ENCODE measurements around the gene XPNPEP1. TPM values are rescaled to one million over a fixed set of nuclear protein-coding genes. Genes with fewer than 3 reads are reported as not detected.

The XPNPEP1 gene
- total RNA-seq, 1 donor from 2014 or later = 45.2 TPM

- no peak for TF ChIP-seq CTCF (IDR thresholded peaks at IDR 0.05)
- DNase-seq = no peak
- Histone ChIP-seq H3K4me3 (no peak overlapping the region), H3K36me3 (peaks cover 17% of the 10 kb centered on the region), H3K9me3 (no peaks in the 10 kb centered on the region), H3K4me1 (peaks cover 39% of the 10 kb centered on the region), H3K27ac (peak overlapping the region; percentile 21), H3K27me3 (no peaks in the 10 kb centered on the region)
- ATAC-seq = peak; percentile 61
- intact Hi-C loops (cut with DNase I) = no loop called here
Measured at GRCh38 chr10:109894516-109894915, 28.8 kb downstream of the XPNPEP1 start.

GRCh38 chr10:109893386-109893785 is 29.9 kb downstream of the XPNPEP1 start:
- Histone ChIP-seq H3K27ac (no peak overlapping the region), H3K9me3 (no peaks in the 10 kb centered on the region), H3K4me1 (peaks cover 28% of the 10 kb centered on the region), H3K4me3 (no peak overlapping the region), H3K27me3 (no peaks in the 10 kb centered on the region), H3K36me3 (peaks cover 23% of the 10 kb centered on the region)
- ATAC-seq (no peak), DNase-seq (no peak)
- intact Hi-C loops (cut with DNase I) = no loop called here
- no peak for TF ChIP-seq CTCF (IDR thresholded peaks at IDR 0.05)

GRCh38 chr10:109892931-109893330 is 30.4 kb downstream of the XPNPEP1 start:
- ATAC-seq = no peak
- TF ChIP-seq CTCF (IDR thresholded peaks at IDR 0.05) = no peak
- Histone ChIP-seq H3K27me3 (no peaks in the 10 kb centered on the region), H3K4me1 (peaks cover 27% of the 10 kb centered on the region), H3K27ac (no peak overlapping the region), H3K36me3 (peaks cover 28% of the 10 kb centered on the region), H3K9me3 (no peaks in the 10 kb centered on the region), H3K4me3 (no peak overlapping the region)
- no peak for DNase-seq
- intact Hi-C loops (cut with DNase I) = no loop called here

GRCh38 chr10:109892117-109892516 is 31.2 kb downstream of the XPNPEP1 start:
- Histone ChIP-seq H3K36me3 (peaks cover 36% of the 10 kb centered on the region), H3K27me3 (no peaks in the 10 kb centered on the region), H3K4me3 (no peak overlapping the region), H3K4me1 (peaks cover 27% of the 10 kb centered on the region), H3K9me3 (no peaks in the 10 kb centered on the region), H3K27ac (no peak overlapping the region)
- intact Hi-C loops (cut with DNase I) = no loop called here
- no peak for DNase-seq
- TF ChIP-seq CTCF (IDR thresholded peaks at IDR 0.05) = no peak
- no peak for ATAC-seq

GRCh38 chr10:109891105-109891504 is 32.2 kb downstream of the XPNPEP1 start:
- H3K36me3 ChIP-seq = peaks cover 46% of the 10 kb centered on the region
- H3K4me1 ChIP-seq = peaks cover 27% of the 10 kb centered on the region
- TF ChIP-seq CTCF (IDR thresholded peaks at IDR 0.05) = no peak
- H3K9me3 ChIP-seq = no peaks in the 10 kb centered on the region
- no peak overlapping the region for H3K27ac ChIP-seq
- no peaks in the 10 kb centered on the region for H3K27me3 ChIP-seq
- intact Hi-C loops (cut with DNase I) = no loop called here
- H3K4me3 ChIP-seq = no peak overlapping the region
- DNase-seq (no peak), ATAC-seq (no peak)

GRCh38 chr10:109889867-109890266 is 33.4 kb downstream of the XPNPEP1 start:
- H3K36me3 ChIP-seq = peaks cover 58% of the 10 kb centered on the region
- TF ChIP-seq CTCF (IDR thresholded peaks at IDR 0.05) = no peak
- no peak for ATAC-seq
- H3K4me1 ChIP-seq = peaks cover 17% of the 10 kb centered on the region
- no peaks in the 10 kb centered on the region for H3K27me3 ChIP-seq
- H3K4me3 ChIP-seq = no peak overlapping the region
- no peak for DNase-seq
- intact Hi-C loops (cut with DNase I) = loop anchor here (10.0 kb wide), 1 partner anchor 95 kb away; no protein-coding TSS in a partner anchor
- H3K27ac ChIP-seq = no peak overlapping the region
- H3K9me3 ChIP-seq = no peaks in the 10 kb centered on the region

All from upper lobe of right lung (tissue), 1 donor.